ENCODE measurements around the gene GIMAP6.
"Not testable (repeated sequence)": the region's sequence is repeated elsewhere in the genome, so short reads cannot be mapped to it uniquely, and the experiment has no call there.

The GIMAP6 gene

GRCh38 chr7:150631866-150632864 is at the start of gene GIMAP6:
TSS of gene GIMAP6 (minus strand) at chr7:150632385. CDS start at chr7:150630142, 2,243 bp downstream.
- DNase-seq: peak; percentile 66

GRCh38 chr7:150680364-150680763 is 48.2 kb upstream of the GIMAP6 start:
- DNase-seq: not testable (repeated sequence)

GRCh38 chr7:150678601-150679000 is 46.4 kb upstream of the GIMAP6 start:
- DNase-seq: not testable (repeated sequence)

- DNase-seq: not testable (repeated sequence)
These were observed 44.7 kb upstream of the GIMAP6 start for GRCh38 chr7:150676854-150677253.

GRCh38 chr7:150676276-150676675 is 44.1 kb upstream of the GIMAP6 start:
- DNase-seq: not testable (repeated sequence)

GRCh38 chr7:150675714-150676113 is 43.5 kb upstream of the GIMAP6 start:
- DNase-seq: no peak

GRCh38 chr7:150671798-150672585 is 39.8 kb upstream of the GIMAP6 start:
- DNase-seq: not testable (repeated sequence)

GRCh38 chr7:150668977-150669376 is 36.8 kb upstream of the GIMAP6 start:
- DNase-seq: no peak

GRCh38 chr7:150668472-150668911 is 36.3 kb upstream of the GIMAP6 start:
- no peak for DNase-seq

GRCh38 chr7:150666412-150666811 is 34.2 kb upstream of the GIMAP6 start:
- no peak for DNase-seq

GRCh38 chr7:150665896-150666295 is 33.7 kb upstream of the GIMAP6 start:
- peak; percentile 10 for DNase-seq

GRCh38 chr7:150665089-150665748 is 33.0 kb upstream of the GIMAP6 start:
- DNase-seq: no peak

GRCh38 chr7:150663802-150664494 is 31.8 kb upstream of the GIMAP6 start:
- peak; percentile 5 for DNase-seq

GRCh38 chr7:150662821-150663220 is 30.6 kb upstream of the GIMAP6 start:
- DNase-seq: not testable (repeated sequence)

GRCh38 chr7:150660939-150661613 is 28.9 kb upstream of the GIMAP6 start:
- DNase-seq: no peak

- DNase-seq: no peak
These were observed 25.3 kb upstream of the GIMAP6 start for GRCh38 chr7:150657526-150657925.

GRCh38 chr7:150656047-150656446 is 23.9 kb upstream of the GIMAP6 start:
- DNase-seq: no peak

- DNase-seq: no peak
These were observed 22.5 kb upstream of the GIMAP6 start for GRCh38 chr7:150654692-150655091.

- DNase-seq: no peak
These were observed 16.8 kb upstream of the GIMAP6 start for GRCh38 chr7:150649080-150649385.

- no peak for DNase-seq
These were observed 16.3 kb upstream of the GIMAP6 start for GRCh38 chr7:150648353-150649079.

All from hematopoietic multipotent progenitor cell treated with erythropoietin and hydrocortisone succinate and interleukin-3 and kit ligand, for 6 days (in vitro differentiated cells).